IMR-90 (cell line): ENCODE data around the gene VSIG4. TPM values are rescaled to one million over a fixed set of nuclear protein-coding genes. Genes with fewer than 3 reads are reported as not detected.

Source experiments
- ATAC-seq: fragments of 200-7000 bp; cut with Tn5 transposase; 2 replicates; pipeline ENCODE4 v1.9.1; 2020; ENCODE audit warnings: low read depth, mild to moderate bottlenecking, moderate library complexity
- BruUV-seq: library from RNA; stranded (reverse); fragments of 400-500 nt; replicated peaks from 2 replicates; lab custom pipeline; 2021; lab: Mats Ljungman, UMichigan
- CTCF ChIA-PET: fragments of 300-600 bp; formaldehyde crosslinking; extraction: SDS; loops from one replicate; lab custom pipeline; 2021; ENCODE audit warnings: antibody characterized with exemption; lab: Yijun Ruan, JAX
- POLR2A ChIA-PET: fragments of 300-600 bp; sonication (Branson Sonifier 250); formaldehyde crosslinking; loops from one replicate; lab custom pipeline; 2022; ENCODE audit warnings: antibody characterized with exemption; ENCODE audit not compliant: unreplicated experiment; lab: Charles Lee
- DNase-seq: peaks from one replicate; pipeline ENCODE4 v3.0.0; 2013
- H2AFZ ChIP-seq: replicated peaks from 2 replicates; pipeline ENCODE3; 2013; ENCODE audit warnings: low read length, mild to moderate bottlenecking; ENCODE audit not compliant: poor library complexity
- H2AK5ac ChIP-seq: 2 replicates; pipeline ENCODE4 v1.6.1; 2013; ENCODE audit warnings: low read depth, low read length, inconsistent platforms
- H2AK9ac ChIP-seq: replicated peaks from 2 replicates; pipeline ENCODE3; 2013; ENCODE audit warnings: mild to moderate bottlenecking, low read depth, low read length, moderate library complexity; ENCODE audit not compliant: poor library complexity
- H2BK120ac ChIP-seq: 2 replicates; pipeline ENCODE4 v1.6.1; 2013; ENCODE audit warnings: low read depth, low read length, inconsistent platforms
- H2BK15ac ChIP-seq: 3 replicates; pipeline ENCODE4 v1.6.1; 2013; ENCODE audit warnings: low read depth, low read length, inconsistent platforms
- H2BK20ac ChIP-seq: 2 replicates; pipeline ENCODE4 v1.6.1; 2013; ENCODE audit warnings: low read depth, mild to moderate bottlenecking, inconsistent platforms, low read length, moderate library complexity
- H2BK5ac ChIP-seq: 2 replicates; pipeline ENCODE4 v1.6.1; 2013; ENCODE audit warnings: mild to moderate bottlenecking, low read depth, low read length, inconsistent platforms; ENCODE audit not compliant: poor library complexity, severe bottlenecking
- H3K14ac ChIP-seq: replicated peaks from 2 replicates; pipeline ENCODE4 v1.6.1; 2013; ENCODE audit warnings: low read depth, low read length, inconsistent platforms
- H3K18ac ChIP-seq: 2 replicates; pipeline ENCODE4 v1.6.1; 2013; ENCODE audit warnings: low read depth, low read length, control low read depth
- H3K23ac ChIP-seq: 2 replicates; pipeline ENCODE4 v1.6.1; 2013; ENCODE audit warnings: low read depth, low read length, inconsistent platforms
- H3K27ac ChIP-seq: 2 replicates; pipeline ENCODE4 v1.5.1; 2013; ENCODE audit warnings: mild to moderate bottlenecking, control low read depth, low read length; ENCODE audit not compliant: insufficient read depth
- H3K27me3 ChIP-seq: 2 replicates; pipeline ENCODE4 v1.6.1; 2013; ENCODE audit warnings: low read length; ENCODE audit not compliant: control insufficient read depth, insufficient read depth
- H3K36me3 ChIP-seq: 2 replicates; pipeline ENCODE4 v1.6.1; 2013; ENCODE audit warnings: low read length, mixed read lengths; ENCODE audit not compliant: control insufficient read depth, insufficient read depth
- H3K4ac ChIP-seq: 2 replicates; pipeline ENCODE4 v1.6.1; 2013; ENCODE audit warnings: low read depth, low read length, inconsistent platforms
- H3K4me1 ChIP-seq: 2 replicates; pipeline ENCODE4 v1.6.1; 2013; ENCODE audit warnings: low read length, mixed read lengths; ENCODE audit not compliant: control insufficient read depth, insufficient read depth
- H3K4me2 ChIP-seq: 2 replicates; pipeline ENCODE4 v1.6.1; 2013; ENCODE audit warnings: low read depth, mild to moderate bottlenecking, control low read depth, low read length, moderate library complexity
- H3K4me3 ChIP-seq: 2 replicates; pipeline ENCODE4 v1.5.1; 2013; ENCODE audit warnings: low read depth, mild to moderate bottlenecking, control low read depth, low read length, moderate library complexity; ENCODE audit not compliant: insufficient read depth
- H3K56ac ChIP-seq: 2 replicates; pipeline ENCODE4 v1.6.1; 2013; ENCODE audit warnings: low read length, inconsistent platforms; ENCODE audit not compliant: insufficient read depth; ENCODE audit errors: extremely low read depth
- H3K79me1 ChIP-seq, 2 experiments: 2 replicates each; pipeline ENCODE4 v1.6.1; 2013; ENCODE audit warnings: low read length in 2 of 2, inconsistent platforms in 1 of 2, low read depth in 1 of 2
- H3K9ac ChIP-seq: 2 replicates; pipeline ENCODE4 v1.6.1; 2013; ENCODE audit warnings: low read depth, low read length, control low read depth
- H3K9me1 ChIP-seq: 2 replicates; pipeline ENCODE4 v1.6.1; 2013; ENCODE audit warnings: low read length, inconsistent platforms; ENCODE audit not compliant: insufficient read depth
- H3K9me3 ChIP-seq: 2 replicates; pipeline ENCODE4 v1.6.1; 2013; ENCODE audit warnings: low read length; ENCODE audit not compliant: control insufficient read depth, insufficient read depth
- H4K20me1 ChIP-seq: 2 replicates; pipeline ENCODE4 v1.6.1; 2013; ENCODE audit warnings: low read length, inconsistent platforms; ENCODE audit not compliant: insufficient read depth
- H4K5ac ChIP-seq: 2 replicates; pipeline ENCODE4 v1.6.1; 2013; ENCODE audit warnings: mild to moderate bottlenecking, low read depth, low read length, control low read depth
- H4K8ac ChIP-seq, 2 experiments: 2 replicates each; pipeline ENCODE4 v1.6.1; 2013; ENCODE audit warnings: low read depth in 2 of 2, low read length in 2 of 2, control low read depth in 1 of 2, inconsistent platforms in 1 of 2
- H4K91ac ChIP-seq: 2 replicates; pipeline ENCODE4 v1.6.1; 2013; ENCODE audit warnings: low read depth, low read length, inconsistent platforms; ENCODE audit not compliant: insufficient read depth
- BHLHE40 ChIP-seq: fragments of 150-350 bp; IDR thresholded peaks from 2 replicates; pipeline ENCODE4 v1.6.1; 2016; ENCODE audit warnings: mild to moderate bottlenecking, low read depth, low read length
- CEBPB ChIP-seq: IDR thresholded peaks from 2 replicates; pipeline ENCODE4 v1.6.1; 2012; ENCODE audit warnings: low read depth, low read length, improper control_type of control experiment
- CHD1 ChIP-seq: IDR thresholded peaks from 2 replicates; pipeline ENCODE4 v1.6.1; 2012; ENCODE audit warnings: low read depth, low read length, improper control_type of control experiment
- FOS ChIP-seq: fragments of 150-350 bp; IDR thresholded peaks from 2 replicates; pipeline ENCODE4 v1.6.1; 2016; ENCODE audit warnings: low read depth, low read length
- MAFK ChIP-seq: IDR thresholded peaks from 2 replicates; pipeline ENCODE4 v1.6.1; 2012; ENCODE audit warnings: low read depth, low read length, improper control_type of control experiment
- MAZ ChIP-seq: IDR thresholded peaks from 2 replicates; pipeline ENCODE4 v1.6.1; 2012; ENCODE audit warnings: low read depth, mild to moderate bottlenecking, low read length, improper control_type of control experiment, moderate library complexity, borderline replicate concordance
- MXI1 ChIP-seq: IDR thresholded peaks from 2 replicates; pipeline ENCODE4 v1.6.1; 2012; ENCODE audit warnings: low read depth, mild to moderate bottlenecking, low read length, moderate library complexity, borderline replicate concordance
- NFE2L2 ChIP-seq: fragments of 150-350 bp; IDR thresholded peaks from 2 replicates; pipeline ENCODE4 v1.6.1; 2016; ENCODE audit warnings: low read depth, mild to moderate bottlenecking, low read length
- RAD21 ChIP-seq: IDR thresholded peaks from 2 replicates; pipeline ENCODE4 v1.6.1; 2012; ENCODE audit warnings: low read length, improper control_type of control experiment
- RCOR1 ChIP-seq: IDR thresholded peaks from 2 replicates; pipeline ENCODE4 v1.6.1; 2012; ENCODE audit warnings: mild to moderate bottlenecking, low read length, improper control_type of control experiment; ENCODE audit not compliant: insufficient replicate concordance
- RFX5 ChIP-seq: IDR thresholded peaks from 2 replicates; pipeline ENCODE4 v1.8.0; 2012; ENCODE audit warnings: low read depth, mild to moderate bottlenecking, low read length, moderate library complexity
- USF2 ChIP-seq: fragments of 150-350 bp; IDR thresholded peaks from 2 replicates; pipeline ENCODE4 v1.6.1; 2017; ENCODE audit warnings: mild to moderate bottlenecking, antibody characterized with exemption, low read length, low read depth
- dilution Hi-C: fragments of 300-500 bp; cut with HindIII; formaldehyde crosslinking; loops from one replicate; pipeline ENCODE4 v1.14.3; 2018; ENCODE audit warnings: low sequenced_read_pairs; ENCODE audit not compliant: unreplicated experiment
- in situ Hi-C: fragments of 300-500 bp; cut with MboI; formaldehyde crosslinking; loops from 3 replicates; pipeline ENCODE4 v1.14.3; 2019; ENCODE audit warnings: low sequenced_read_pairs, inconsistent platforms, mixed read lengths
- intact Hi-C: fragments of 100-400 bp; cut with micrococcal nuclease; formaldehyde crosslinking; loops from 2 replicates; pipeline ENCODE4 v1.10.0; 2022
- polyA plus RNA-seq, 3 experiments: library from polyadenylated mRNA; depleted of rRNA; stranded (reverse); fragments of >200 nt; gene quantifications; 2 replicates each; pipeline ENCODE4 v1.2.3, GENCODE V29; 2012; ENCODE audit warnings: low replicate concordance in 1 of 3
- total RNA-seq: library from RNA; depleted of rRNA; stranded (reverse); fragments of >200 nt; gene quantifications from 2 replicates; pipeline ENCODE4 v1.2.3, GENCODE V29; 2012
- TF ChIP-seq, protein P1 (sequence below): fragments of 150-350 bp; IDR thresholded peaks from 2 replicates; pipeline ENCODE4 v1.6.1; 2016; ENCODE audit warnings: low read depth, mild to moderate bottlenecking, low read length, moderate library complexity, borderline replicate concordance

Gene VSIG4
- total and polyA plus RNA-seq, 2 of the 4 experiments (the other 2 are of a cell fraction), result not detected

- Histone ChIP-seq H2BK15ac (no peak overlapping the region), H3K56ac (no peak overlapping the region), H3K4me1 (no peaks in the 10 kb centered on the region), H3K9me1 (no peaks in the 10 kb centered on the region), H3K14ac (no peak overlapping the region), H4K5ac (no peak overlapping the region), H2AK9ac (no peak overlapping the region), H2AK5ac (no peak overlapping the region), H3K4me3 (no peak overlapping the region), H2AFZ (no peak overlapping the region), H3K18ac (no peak overlapping the region), H3K4me2 (no peak overlapping the region), H3K79me1 (no peaks in the 10 kb centered on the region), H2BK20ac (no peak overlapping the region), H2BK5ac (no peak overlapping the region), H4K20me1 (no peaks in the 10 kb centered on the region), H3K27ac (no peak overlapping the region), H3K23ac (no peak overlapping the region), H3K4ac (no peak overlapping the region), H2BK120ac (no peak overlapping the region), H3K9ac (no peak overlapping the region), H3K9me3 (no peaks in the 10 kb centered on the region), H4K8ac (no peak overlapping the region), H3K27me3 (peaks cover 1% of the 10 kb centered on the region; the same call in 1 of the 2 replicates), H4K91ac (no peak overlapping the region), H3K36me3 (no peaks in the 10 kb centered on the region)
- intact Hi-C loops (no loop called here), in situ Hi-C loops (no loop called here), dilution Hi-C loops (no loop called here)
- BruUV-seq, result no TSS peak
- TF ChIP-seq BHLHE40 (no peak), FOS (no peak), NFE2L2 (no peak), USF2 (no peak), CEBPB (no peak), MXI1 (no peak), MAFK (no peak), CHD1 (no peak), MAZ (no peak), RAD21 (no peak), RCOR1 (no peak), RFX5 (no peak)
- TF ChIP-seq, protein P1, sequence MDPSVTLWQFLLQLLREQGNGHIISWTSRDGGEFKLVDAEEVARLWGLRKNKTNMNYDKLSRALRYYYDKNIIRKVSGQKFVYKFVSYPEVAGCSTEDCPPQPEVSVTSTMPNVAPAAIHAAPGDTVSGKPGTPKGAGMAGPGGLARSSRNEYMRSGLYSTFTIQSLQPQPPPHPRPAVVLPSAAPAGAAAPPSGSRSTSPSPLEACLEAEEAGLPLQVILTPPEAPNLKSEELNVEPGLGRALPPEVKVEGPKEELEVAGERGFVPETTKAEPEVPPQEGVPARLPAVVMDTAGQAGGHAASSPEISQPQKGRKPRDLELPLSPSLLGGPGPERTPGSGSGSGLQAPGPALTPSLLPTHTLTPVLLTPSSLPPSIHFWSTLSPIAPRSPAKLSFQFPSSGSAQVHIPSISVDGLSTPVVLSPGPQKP, result no peak
- DNase-seq (no peak), ATAC-seq (no peak)
- ChIA-PET POLR2A (no interaction called here), CTCF (no interaction called here)
Measured at GRCh38 chrX:66035667-66036066, 4.2 kb downstream of the VSIG4 start.
